Measurements from ENCODE around the gene BARX2. TPM values are rescaled to one million over a fixed set of nuclear protein-coding genes. Genes with fewer than 3 reads are reported as not detected.

BARX2 gene
- total and polyA plus RNA-seq, 12 donors: 0.01 TPM; not detected in 11

DNA sequence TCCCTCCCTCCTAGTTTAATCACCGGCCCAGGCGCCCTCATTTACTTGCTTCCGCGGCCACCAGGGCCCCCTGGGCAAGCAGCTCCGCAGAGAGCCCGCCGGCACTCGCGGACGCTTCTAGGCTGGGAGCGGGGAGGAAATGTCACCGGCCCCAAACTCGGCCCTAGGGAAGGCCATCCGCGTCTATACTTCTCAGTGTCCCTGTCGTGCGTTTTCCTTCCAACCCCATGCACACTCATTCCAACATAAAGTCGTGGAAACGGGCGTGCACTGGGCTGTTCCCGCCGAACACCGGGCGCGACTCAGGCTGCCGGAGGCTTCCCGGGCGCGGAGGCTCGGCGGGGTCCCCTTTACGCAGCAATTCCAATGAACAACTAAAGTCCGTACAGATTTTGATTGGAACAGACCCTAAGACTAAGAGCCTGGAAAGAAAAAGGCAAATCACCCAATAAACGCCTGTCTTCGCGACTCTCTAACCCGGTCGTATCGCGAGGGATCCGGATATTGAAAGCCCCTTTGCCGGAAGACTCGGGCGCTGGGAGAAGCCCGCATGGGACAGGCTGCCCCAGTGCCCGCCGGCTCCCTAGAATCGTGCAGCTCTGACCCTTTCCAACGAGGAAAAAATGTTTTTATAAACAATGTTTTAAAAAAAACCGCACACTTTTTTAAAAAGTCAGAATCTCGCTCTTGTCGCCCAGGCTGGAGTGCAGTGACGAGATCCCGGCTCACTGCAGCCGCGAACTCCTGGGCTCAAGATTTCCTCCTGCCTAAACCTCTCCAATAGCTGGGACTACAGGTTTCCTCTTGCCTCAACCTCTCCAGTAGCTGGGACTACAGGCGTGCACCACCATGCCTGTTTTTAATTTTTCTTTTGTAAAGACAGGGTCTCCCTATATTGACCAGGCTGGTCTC is 1.3 kb upstream of the BARX2 start:
- Histone ChIP-seq H3K4me3 (peak overlapping the region in 9 of 10 donors; percentile 17 to 44 (median 37)), H3K4me1 (peaks cover 0 to 38% (median 25%) of the 10 kb centered on the region in 9 donors), H3K27me3 (peaks cover 29 to 100% (median 99%) of the 10 kb centered on the region in 7 donors), H3K27ac (no peak overlapping the region), H3K9me3 (no peaks in the 10 kb centered on the region), H3K36me3 (no peaks in the 10 kb centered on the region)
- ATAC-seq (no peak), DNase-seq (no peak)
- WGBS, 2 donors: 3% methylated on average over 57 of the region's 57 CpGs
- intact Hi-C loops (cut with DNase I): loop anchor here in 1 of 10 donors (5.0 kb wide), 1 partner anchor 373 kb away; no protein-coding TSS in a partner anchor
- TF ChIP-seq, protein P1, sequence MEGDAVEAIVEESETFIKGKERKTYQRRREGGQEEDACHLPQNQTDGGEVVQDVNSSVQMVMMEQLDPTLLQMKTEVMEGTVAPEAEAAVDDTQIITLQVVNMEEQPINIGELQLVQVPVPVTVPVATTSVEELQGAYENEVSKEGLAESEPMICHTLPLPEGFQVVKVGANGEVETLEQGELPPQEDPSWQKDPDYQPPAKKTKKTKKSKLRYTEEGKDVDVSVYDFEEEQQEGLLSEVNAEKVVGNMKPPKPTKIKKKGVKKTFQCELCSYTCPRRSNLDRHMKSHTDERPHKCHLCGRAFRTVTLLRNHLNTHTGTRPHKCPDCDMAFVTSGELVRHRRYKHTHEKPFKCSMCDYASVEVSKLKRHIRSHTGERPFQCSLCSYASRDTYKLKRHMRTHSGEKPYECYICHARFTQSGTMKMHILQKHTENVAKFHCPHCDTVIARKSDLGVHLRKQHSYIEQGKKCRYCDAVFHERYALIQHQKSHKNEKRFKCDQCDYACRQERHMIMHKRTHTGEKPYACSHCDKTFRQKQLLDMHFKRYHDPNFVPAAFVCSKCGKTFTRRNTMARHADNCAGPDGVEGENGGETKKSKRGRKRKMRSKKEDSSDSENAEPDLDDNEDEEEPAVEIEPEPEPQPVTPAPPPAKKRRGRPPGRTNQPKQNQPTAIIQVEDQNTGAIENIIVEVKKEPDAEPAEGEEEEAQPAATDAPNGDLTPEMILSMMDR (IDR thresholded peaks at IDR 0.05): no peak

DNA sequence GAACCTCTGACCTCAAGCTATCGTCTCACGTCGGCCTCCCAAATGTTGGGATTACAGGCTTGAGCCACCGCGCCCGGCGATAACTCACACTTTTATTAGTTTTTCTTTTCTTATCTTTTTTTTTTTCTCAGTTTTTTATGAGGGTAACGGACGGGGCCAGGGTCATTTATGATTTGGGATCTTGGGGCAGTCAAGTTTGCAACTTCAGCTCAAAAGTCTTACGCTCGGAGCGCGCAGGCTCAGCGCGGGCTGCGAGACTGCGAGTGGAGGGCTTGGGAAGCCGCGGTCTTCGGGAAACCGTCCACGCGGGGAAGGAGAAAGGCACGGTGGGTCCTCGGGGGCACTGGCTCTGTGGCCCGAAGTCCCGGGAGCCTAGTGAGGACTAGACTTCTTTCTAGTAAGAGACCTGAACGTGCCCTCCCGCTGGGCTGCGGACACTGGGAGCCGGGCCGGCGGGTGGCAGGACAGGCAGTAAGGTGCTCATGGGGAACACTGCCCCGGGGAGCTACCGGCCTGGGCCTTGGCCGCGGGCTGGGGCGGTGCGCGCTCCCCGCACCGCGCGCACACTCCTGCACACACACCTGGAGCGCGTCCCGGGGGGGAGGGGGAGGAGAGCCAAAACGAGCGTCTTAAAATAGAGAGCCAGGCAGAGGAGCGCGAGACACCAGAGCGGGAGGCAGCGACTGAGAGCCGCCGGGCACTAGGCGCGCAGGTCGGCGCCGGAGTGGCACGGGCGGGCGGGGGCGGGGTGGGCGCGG is 476 bp upstream of the BARX2 start:
- TF ChIP-seq, protein P1 (IDR thresholded peaks at IDR 0.05): no peak
- H3K27ac ChIP-seq: no peak overlapping the region
- H3K4me1 ChIP-seq: peaks cover 0 to 38% (median 25%) of the 10 kb centered on the region in 9 donors
- peak in 2 of 8 donors; percentile 41 to 45 for ATAC-seq
- no peaks in the 10 kb centered on the region for H3K9me3 ChIP-seq
- WGBS, 2 donors: 2 to 3% methylated on average over 66 of the region's 66 CpGs
- H3K4me3 ChIP-seq: peak overlapping the region in 9 of 10 donors; percentile 18 to 48 (median 31)
- intact Hi-C loops (cut with DNase I): loop anchor here in 1 of 10 donors (5.0 kb wide), 1 partner anchor 372 kb away; no protein-coding TSS in a partner anchor
- peaks cover 29 to 99% (median 98%) of the 10 kb centered on the region in 7 donors for H3K27me3 ChIP-seq
- H3K36me3 ChIP-seq: no peaks in the 10 kb centered on the region
- no peak for DNase-seq

DNA sequence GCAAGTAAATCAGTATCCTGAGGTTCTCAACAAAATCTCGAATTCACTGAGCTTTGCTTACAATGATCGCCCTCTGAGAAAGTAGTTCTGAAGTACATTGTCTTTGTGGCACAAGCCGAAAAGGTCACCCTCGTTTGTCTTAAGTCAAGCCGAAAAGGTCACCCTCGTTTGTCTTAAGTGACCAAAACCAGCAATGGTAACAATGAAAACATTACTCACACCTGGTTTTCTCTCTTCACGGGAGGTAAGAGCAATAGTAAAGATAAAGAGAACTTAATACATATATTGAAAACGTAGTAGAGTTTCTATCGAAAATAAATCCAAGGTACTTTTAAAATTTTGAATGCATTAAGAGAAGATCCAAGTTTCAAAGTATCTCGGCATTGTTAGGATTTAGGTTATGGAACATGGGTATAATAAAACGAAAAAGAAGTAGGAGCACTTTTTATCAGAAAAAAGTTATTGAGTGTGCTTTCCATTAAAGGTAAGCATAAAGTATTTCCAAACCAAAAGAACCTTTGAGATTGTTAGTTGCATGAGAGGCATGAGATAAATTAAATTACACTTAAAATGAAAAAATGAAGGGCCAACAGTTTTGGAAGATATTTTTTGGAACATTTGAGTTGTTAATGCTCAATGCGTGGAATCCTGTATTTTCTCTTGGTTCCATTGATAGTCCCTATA is 1.2 kb downstream of the BARX2 start:
- no peaks in the 10 kb centered on the region for H3K36me3 ChIP-seq
- 71 to 74% methylated on average over 12 of the region's 12 CpGs for WGBS, 2 donors
- H3K4me3 ChIP-seq: peak overlapping the region in 1 of 10 donors; percentile 3
- peaks cover 23 to 98% (median 95%) of the 10 kb centered on the region in 7 donors for H3K27me3 ChIP-seq
- TF ChIP-seq, protein P1 (IDR thresholded peaks at IDR 0.05): no peak
- H3K4me1 ChIP-seq: peaks cover 0 to 38% (median 25%) of the 10 kb centered on the region in 9 donors
- no peak for DNase-seq
- intact Hi-C loops (cut with DNase I): no loop called here
- no peak for ATAC-seq
- no peaks in the 10 kb centered on the region for H3K9me3 ChIP-seq
- no peak overlapping the region for H3K27ac ChIP-seq

DNA sequence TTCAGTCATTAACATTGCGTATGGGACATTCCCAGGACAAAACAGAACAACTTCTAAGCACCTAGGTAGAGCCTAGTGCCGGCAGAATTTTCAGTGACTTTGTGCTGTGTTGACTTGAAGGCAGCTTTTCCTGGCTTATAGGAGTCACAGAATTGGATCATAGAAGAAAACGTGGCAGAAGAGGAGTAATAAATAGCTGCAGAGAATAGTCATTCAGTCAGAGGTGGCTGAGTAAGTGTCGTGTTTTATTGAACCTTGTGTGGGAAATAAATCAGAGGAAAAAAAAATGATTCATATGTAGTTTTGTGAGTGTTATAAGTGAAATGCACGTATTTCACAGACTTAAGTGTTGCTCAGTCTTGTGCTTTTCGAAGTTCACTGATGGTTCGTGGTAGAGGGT is 2.1 kb downstream of the BARX2 start:
- H3K4me3 ChIP-seq: no peak overlapping the region
- DNase-seq: no peak
- TF ChIP-seq, protein P1 (IDR thresholded peaks at IDR 0.05): no peak
- H3K4me1 ChIP-seq: peaks cover 0 to 33% (median 25%) of the 10 kb centered on the region in 9 donors
- H3K27me3 ChIP-seq: peaks cover 23 to 98% (median 93%) of the 10 kb centered on the region in 7 donors
- intact Hi-C loops (cut with DNase I): no loop called here
- H3K36me3 ChIP-seq: no peaks in the 10 kb centered on the region
- H3K27ac ChIP-seq: no peak overlapping the region
- no peak for ATAC-seq
- H3K9me3 ChIP-seq: no peaks in the 10 kb centered on the region
- WGBS, 2 donors: 78 to 89% methylated on average over 7 of the region's 7 CpGs
